Neutrophil (primary cell): ENCODE measurements around the gene SNAI1.

Source experiments
- H3K27ac ChIP-seq: fragments of 200-600 bp; sonication (generic); 2 replicates; pipeline ENCODE4 v1.5.1; 2016; ENCODE audit warnings: mild to moderate bottlenecking, moderate library complexity
- H3K27me3 ChIP-seq: fragments of 200-600 bp; sonication (generic); 2 replicates; pipeline ENCODE4 v1.6.0; 2016; ENCODE audit warnings: mild to moderate bottlenecking
- H3K36me3 ChIP-seq: fragments of 200-600 bp; sonication (generic); 2 replicates; pipeline ENCODE4 v1.5.1; 2017
- H3K4me1 ChIP-seq, 2 experiments: fragments of 200-600 bp in 1 of 2; sonication (generic) in 1 of 2; 1 replicate in 1 of 2; 2 replicates in 1 of 2; pipeline versions ENCODE4 v1.5.1 to v1.6.1; 2013 to 2016; ENCODE audit warnings: low read depth in 1 of 2, low read length in 1 of 2, mild to moderate bottlenecking in 1 of 2, moderate library complexity in 1 of 2; ENCODE audit not compliant: control insufficient read depth in 1 of 2, insufficient read depth in 1 of 2
- H3K4me3 ChIP-seq, 2 experiments: fragments of 200-600 bp in 1 of 2; sonication (generic) in 1 of 2; 1 replicate in 1 of 2; 2 replicates in 1 of 2; pipeline ENCODE4 v1.5.1; 2013 to 2016; ENCODE audit warnings: low read depth in 1 of 2, low read length in 1 of 2, mild to moderate bottlenecking in 1 of 2, moderate library complexity in 1 of 2
- H3K9me3 ChIP-seq: fragments of 200-600 bp; sonication (generic); 2 replicates; pipeline ENCODE4 v1.5.1; 2016
- TF ChIP-seq, protein P1 (sequence below): fragments of 200-600 bp; sonication (generic); IDR thresholded peaks from 2 replicates; pipeline ENCODE4 v1.5.1; 2016; ENCODE audit warnings: antibody characterized with exemption

The SNAI1 gene

DNA sequence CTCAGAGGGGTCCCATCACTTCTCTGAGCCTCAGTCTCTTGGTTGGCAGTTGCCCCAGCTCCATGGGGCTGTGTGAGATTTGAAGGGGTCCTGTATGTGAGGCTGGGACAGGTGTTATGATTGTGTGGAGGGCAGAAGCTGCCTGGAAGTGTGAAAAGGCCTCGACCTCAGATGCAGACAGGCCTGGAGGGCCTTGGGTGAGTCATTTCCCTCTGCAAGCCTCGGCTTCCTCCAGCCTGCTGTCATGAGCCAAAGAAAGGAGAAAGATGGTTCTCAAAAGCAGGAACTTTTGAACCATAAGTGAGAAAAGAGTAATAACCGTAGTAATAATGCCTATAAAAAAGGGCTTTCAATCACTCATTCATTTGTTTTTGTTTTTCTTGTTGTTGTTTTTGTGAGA, 37.5 kb downstream of the SNAI1 start:
- Histone ChIP-seq H3K9me3 (no peaks in the 10 kb centered on the region), H3K4me3 (no peak overlapping the region), H3K27ac (peak overlapping the region; percentile 82), H3K4me1 (peaks cover 14 to 15% of the 10 kb centered on the region in 2 experiments), H3K27me3 (peaks cover 8% of the 10 kb centered on the region), H3K36me3 (no peaks in the 10 kb centered on the region)
- TF ChIP-seq, protein P1, sequence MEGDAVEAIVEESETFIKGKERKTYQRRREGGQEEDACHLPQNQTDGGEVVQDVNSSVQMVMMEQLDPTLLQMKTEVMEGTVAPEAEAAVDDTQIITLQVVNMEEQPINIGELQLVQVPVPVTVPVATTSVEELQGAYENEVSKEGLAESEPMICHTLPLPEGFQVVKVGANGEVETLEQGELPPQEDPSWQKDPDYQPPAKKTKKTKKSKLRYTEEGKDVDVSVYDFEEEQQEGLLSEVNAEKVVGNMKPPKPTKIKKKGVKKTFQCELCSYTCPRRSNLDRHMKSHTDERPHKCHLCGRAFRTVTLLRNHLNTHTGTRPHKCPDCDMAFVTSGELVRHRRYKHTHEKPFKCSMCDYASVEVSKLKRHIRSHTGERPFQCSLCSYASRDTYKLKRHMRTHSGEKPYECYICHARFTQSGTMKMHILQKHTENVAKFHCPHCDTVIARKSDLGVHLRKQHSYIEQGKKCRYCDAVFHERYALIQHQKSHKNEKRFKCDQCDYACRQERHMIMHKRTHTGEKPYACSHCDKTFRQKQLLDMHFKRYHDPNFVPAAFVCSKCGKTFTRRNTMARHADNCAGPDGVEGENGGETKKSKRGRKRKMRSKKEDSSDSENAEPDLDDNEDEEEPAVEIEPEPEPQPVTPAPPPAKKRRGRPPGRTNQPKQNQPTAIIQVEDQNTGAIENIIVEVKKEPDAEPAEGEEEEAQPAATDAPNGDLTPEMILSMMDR, result no peak

DNA sequence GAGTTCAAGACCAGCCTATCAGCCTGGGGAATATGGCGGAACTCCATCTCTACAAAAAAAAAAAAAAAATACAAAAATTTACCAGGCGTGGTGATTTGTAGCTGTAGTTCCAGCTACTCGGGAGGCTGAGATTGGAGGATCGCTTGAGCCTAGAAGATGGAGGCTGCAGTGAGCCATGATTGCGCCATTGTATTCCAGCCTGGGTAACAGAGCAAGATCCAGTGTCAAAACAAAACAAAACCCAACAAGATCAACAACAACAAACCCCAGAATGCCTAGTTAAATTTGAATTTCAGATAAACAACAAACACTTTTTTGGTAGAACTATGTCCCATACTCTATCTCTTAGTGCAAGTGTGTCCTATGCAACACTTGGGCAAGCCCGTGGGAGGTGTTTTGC, 39.9 kb downstream of the SNAI1 start:
- no peaks in the 10 kb centered on the region for H3K9me3 ChIP-seq
- peaks cover 14 to 15% of the 10 kb centered on the region in 2 experiments for H3K4me1 ChIP-seq
- H3K27ac ChIP-seq, result no peak overlapping the region
- H3K27me3 ChIP-seq, result no peaks in the 10 kb centered on the region
- TF ChIP-seq, protein P1, result no peak
- H3K4me3 ChIP-seq, result no peak overlapping the region
- H3K36me3 ChIP-seq, result no peaks in the 10 kb centered on the region

DNA sequence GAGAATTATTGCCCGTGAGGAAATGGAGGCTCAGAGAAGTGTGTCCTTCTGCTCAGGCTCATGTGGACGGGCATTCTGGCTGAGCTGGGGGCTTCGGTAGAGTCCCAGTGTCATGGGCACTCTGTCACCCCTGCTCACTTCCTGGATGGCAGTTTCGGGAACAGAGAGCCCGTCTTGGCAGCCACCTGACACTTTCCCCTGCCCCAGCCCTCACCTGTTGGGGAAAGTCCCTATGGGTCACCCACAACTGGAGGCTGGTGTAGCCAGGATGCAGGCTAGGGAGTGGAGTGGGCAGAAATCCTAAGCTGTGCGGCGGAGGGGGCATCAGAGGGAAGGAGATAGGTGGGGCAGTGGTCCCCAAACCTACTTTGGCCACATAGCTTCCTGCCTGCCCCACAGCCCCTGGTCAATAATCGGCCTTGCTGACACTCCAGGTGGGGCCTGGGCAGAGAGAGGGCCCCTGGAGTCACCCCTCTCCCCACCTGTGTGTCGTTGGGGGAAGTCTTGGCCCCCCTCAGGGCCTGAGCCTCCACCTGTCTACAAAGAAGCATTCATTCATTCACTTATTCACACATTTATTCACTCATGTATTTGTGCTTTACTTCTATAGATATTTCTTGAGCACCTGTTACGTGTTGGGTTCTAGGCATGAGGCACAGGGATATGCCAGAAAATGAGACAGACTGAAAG, 40.5 kb downstream of the SNAI1 start:
- no peak overlapping the region for H3K27ac ChIP-seq
- no peaks in the 10 kb centered on the region for H3K36me3 ChIP-seq
- no peaks in the 10 kb centered on the region for H3K9me3 ChIP-seq
- H3K27me3 ChIP-seq, result no peaks in the 10 kb centered on the region
- H3K4me1 ChIP-seq, result peaks cover 14 to 15% of the 10 kb centered on the region in 2 experiments
- H3K4me3 ChIP-seq, result no peak overlapping the region
- TF ChIP-seq, protein P1, result no peak

DNA sequence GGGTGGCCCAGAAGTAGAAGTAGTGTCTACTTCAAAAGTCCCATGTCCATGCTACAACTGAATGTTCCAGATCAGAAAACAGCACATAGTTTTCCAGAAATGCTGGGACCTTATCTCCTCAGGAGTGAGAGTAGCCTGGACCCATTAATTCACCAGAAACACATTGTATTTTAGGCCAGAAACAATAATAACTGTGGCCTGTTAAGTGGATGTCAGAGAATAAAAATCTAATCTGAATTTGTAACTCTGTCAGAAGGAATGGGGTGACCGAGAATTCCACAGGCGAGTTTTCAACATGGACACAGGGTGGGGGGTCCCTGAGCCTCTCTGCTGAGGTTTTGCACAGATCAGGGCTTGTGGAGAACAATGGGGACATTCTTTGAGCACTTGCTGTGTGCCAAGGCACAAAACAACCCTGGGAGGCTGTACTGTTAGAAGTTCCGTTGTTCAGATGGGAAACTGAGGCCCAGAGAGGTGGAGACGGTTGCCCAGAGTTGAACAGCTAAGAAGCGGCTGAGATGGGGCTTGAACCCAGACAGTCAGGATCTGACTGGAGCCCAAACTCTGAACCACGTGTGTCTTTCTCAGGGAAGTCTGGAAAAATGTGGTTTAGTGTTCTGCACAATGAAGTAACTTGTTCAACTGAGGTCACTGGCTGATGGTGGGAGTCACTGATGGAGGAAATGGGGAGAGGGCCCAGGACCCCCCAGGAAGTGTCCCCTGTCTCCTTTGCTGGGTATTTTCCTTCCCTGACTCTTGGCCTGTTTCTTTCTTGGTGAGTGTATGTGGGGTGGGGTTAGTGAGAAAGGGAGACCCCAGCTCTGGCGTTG, 44.2 kb downstream of the SNAI1 start:
- Histone ChIP-seq H3K36me3 (no peaks in the 10 kb centered on the region), H3K27me3 (no peaks in the 10 kb centered on the region), H3K27ac (no peak overlapping the region), H3K4me1 (no peaks in the 10 kb centered on the region), H3K4me3 (no peak overlapping the region), H3K9me3 (no peaks in the 10 kb centered on the region)
- TF ChIP-seq, protein P1, result no peak

DNA sequence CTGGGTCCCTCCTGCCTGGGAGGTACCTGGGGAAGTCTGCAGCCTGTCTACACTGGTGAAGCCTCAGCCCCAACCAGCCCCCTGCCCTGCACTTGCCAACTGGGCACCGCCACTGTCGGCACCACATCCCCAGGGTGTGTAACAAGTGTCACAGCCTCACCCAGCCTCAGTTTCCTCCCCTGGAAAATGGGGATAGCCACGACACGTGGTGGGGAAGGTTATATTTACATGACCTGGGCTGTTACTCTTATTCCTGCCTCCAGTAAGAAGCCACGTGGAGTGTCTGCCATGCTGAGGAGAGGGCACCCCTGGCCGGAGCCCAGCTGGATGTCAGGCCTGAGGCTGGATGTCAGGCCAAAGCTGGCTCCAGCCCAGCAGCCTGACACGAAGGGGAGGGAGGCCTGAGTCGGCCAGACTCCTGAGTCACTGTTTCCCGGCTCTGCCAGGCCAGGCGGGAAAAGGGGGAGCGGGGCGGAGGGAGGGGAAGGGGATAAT, 44.9 kb downstream of the SNAI1 start:
- H3K4me1 ChIP-seq, result no peaks in the 10 kb centered on the region
- no peak overlapping the region for H3K4me3 ChIP-seq
- H3K27me3 ChIP-seq, result no peaks in the 10 kb centered on the region
- no peaks in the 10 kb centered on the region for H3K36me3 ChIP-seq
- no peaks in the 10 kb centered on the region for H3K9me3 ChIP-seq
- TF ChIP-seq, protein P1, result no peak
- H3K27ac ChIP-seq, result no peak overlapping the region
